Activated CD8-positive, alpha-beta memory T cell treated with anti-CD3 and anti-CD28 coated beads for 36 hours (primary cell): ENCODE measurements around the gene C9orf72. TPM values are rescaled to one million over a fixed set of nuclear protein-coding genes. Genes with fewer than 3 reads are reported as not detected.
"Not testable (repeated sequence)": the region's sequence is repeated elsewhere in the genome, so short reads cannot be mapped to it uniquely, and the experiment has no call there.

Experiments
- CTCF ChIA-PET: fragments of 350-600 bp; sonication (Branson Sonifier 250); formaldehyde crosslinking; loops from one replicate; lab custom pipeline; 2021; ENCODE audit warnings: antibody characterized with exemption; lab: Charles Lee
- POLR2A ChIA-PET: fragments of 350-600 bp; sonication (Branson Sonifier 250); formaldehyde crosslinking; loops from one replicate; lab custom pipeline; 2021; ENCODE audit warnings: antibody characterized with exemption; lab: Charles Lee
- total RNA-seq, 2 experiments: library from RNA; stranded (reverse); gene quantifications; one replicate each; pipeline ENCODE4 v1.2.3, GENCODE V29; 2021

C9orf72 gene
- 1 to 10 TPM; 4.0 to 4.2 TPM for total RNA-seq

GRCh38 chr9:27572918-27573633 lies at the start of gene C9orf72:
Gene C9orf72, minus strand, starts transcription at chr9:27573481. Its CDS starts 6,361 bp downstream, at chr9:27567120.
- POLR2A ChIA-PET: interaction anchor here (0.6 to 0.9 kb wide), 2 partner anchors 12 to 212 kb away, joined by 3 to 4 read pairs; no protein-coding TSS in a partner anchor
- CTCF ChIA-PET: interaction anchor here (0.8 to 1.4 kb wide), 2 partner anchors 21 to 43 kb away, joined by 3 to 6 read pairs; partner anchors contain the start of gene MOB3B

- CTCF ChIA-PET: no interaction called here
- POLR2A ChIA-PET: no interaction called here
These were observed 49.5 kb upstream of the C9orf72 start for GRCh38 chr9:27622693-27623340.

GRCh38 chr9:27619743-27620142 lies 46.5 kb upstream of the C9orf72 start:
- ChIA-PET CTCF (no interaction called here), POLR2A (no interaction called here)

- CTCF ChIA-PET: no interaction called here
- POLR2A ChIA-PET: no interaction called here
These were observed 44.8 kb upstream of the C9orf72 start for GRCh38 chr9:27618066-27618465.

GRCh38 chr9:27614551-27614950 lies 41.3 kb upstream of the C9orf72 start:
- ChIA-PET POLR2A (no interaction called here), CTCF (no interaction called here)

- POLR2A ChIA-PET: not testable (repeated sequence)
These were observed 38.8 kb upstream of the C9orf72 start for GRCh38 chr9:27612036-27612435.

GRCh38 chr9:27610622-27611021 lies 37.3 kb upstream of the C9orf72 start:
- POLR2A ChIA-PET: no interaction called here
- CTCF ChIA-PET: no interaction called here

More at GRCh38 chr9:27612036-27612435, 38.8 kb upstream of the C9orf72 start:
- CTCF ChIA-PET: not testable (repeated sequence)

- POLR2A ChIA-PET: no interaction called here
These were observed 29.7 kb upstream of the C9orf72 start for GRCh38 chr9:27602954-27603353.

GRCh38 chr9:27602142-27602861 lies 29.0 kb upstream of the C9orf72 start:
- ChIA-PET CTCF (no interaction called here), POLR2A (no interaction called here)

More at GRCh38 chr9:27602954-27603353, 29.7 kb upstream of the C9orf72 start:
- CTCF ChIA-PET: no interaction called here

- POLR2A ChIA-PET: no interaction called here
- CTCF ChIA-PET: no interaction called here
These were observed 28.1 kb upstream of the C9orf72 start for GRCh38 chr9:27601396-27601795.

- CTCF ChIA-PET: no interaction called here
- POLR2A ChIA-PET: no interaction called here
These were observed 27.0 kb upstream of the C9orf72 start for GRCh38 chr9:27600256-27600655.

GRCh38 chr9:27599870-27600238 lies 26.6 kb upstream of the C9orf72 start:
- ChIA-PET CTCF (no interaction called here), POLR2A (no interaction called here)

GRCh38 chr9:27599102-27599869 lies 26.0 kb upstream of the C9orf72 start:
- ChIA-PET CTCF (no interaction called here), POLR2A (no interaction called here)

GRCh38 chr9:27595733-27596132 lies 22.5 kb upstream of the C9orf72 start:
- ChIA-PET CTCF (no interaction called here), POLR2A (no interaction called here)

GRCh38 chr9:27591672-27592071 lies 18.4 kb upstream of the C9orf72 start:
- CTCF ChIA-PET: no interaction called here
- POLR2A ChIA-PET: no interaction called here

- CTCF ChIA-PET: no interaction called here
- POLR2A ChIA-PET: no interaction called here
These were observed 17.8 kb upstream of the C9orf72 start for GRCh38 chr9:27591093-27591492.

- ChIA-PET CTCF (no interaction called here), POLR2A (no interaction called here)
These were observed 17.4 kb upstream of the C9orf72 start for GRCh38 chr9:27590651-27591050.

- ChIA-PET POLR2A (no interaction called here), CTCF (no interaction called here)
These were observed 16.2 kb upstream of the C9orf72 start for GRCh38 chr9:27589462-27589861.

GRCh38 chr9:27586304-27586703 lies 13.0 kb upstream of the C9orf72 start:
- POLR2A ChIA-PET: no interaction called here
- CTCF ChIA-PET: no interaction called here

- CTCF ChIA-PET: no interaction called here
- POLR2A ChIA-PET: no interaction called here
These were observed 11.7 kb upstream of the C9orf72 start for GRCh38 chr9:27584931-27585330.
